A673 (cell line): Measurements from ENCODE around the gene C16orf82.
"Not testable (repeated sequence)": the region's sequence is repeated elsewhere in the genome, so short reads cannot be mapped to it uniquely, and the experiment has no call there.

Experiments
- CTCF ChIP-seq: fragments of 300-800, 200-600 bp; sonication (generic); conservative IDR thresholded peaks from 2 replicates; pipeline ENCODE4 v1.5.1; 2017; ENCODE audit warnings: low read depth, mild to moderate bottlenecking, antibody characterized with exemption, low read length, moderate library complexity, mixed read lengths
- EZH2 ChIP-seq: fragments of 200-600 bp; sonication (generic); IDR thresholded peaks from 2 replicates; pipeline ENCODE4 v1.6.1; 2017; ENCODE audit warnings: borderline replicate concordance, low read depth, mild to moderate bottlenecking, mixed read lengths, antibody characterized with exemption, low read length; ENCODE audit not compliant: poor library complexity, severe bottlenecking

DNA sequence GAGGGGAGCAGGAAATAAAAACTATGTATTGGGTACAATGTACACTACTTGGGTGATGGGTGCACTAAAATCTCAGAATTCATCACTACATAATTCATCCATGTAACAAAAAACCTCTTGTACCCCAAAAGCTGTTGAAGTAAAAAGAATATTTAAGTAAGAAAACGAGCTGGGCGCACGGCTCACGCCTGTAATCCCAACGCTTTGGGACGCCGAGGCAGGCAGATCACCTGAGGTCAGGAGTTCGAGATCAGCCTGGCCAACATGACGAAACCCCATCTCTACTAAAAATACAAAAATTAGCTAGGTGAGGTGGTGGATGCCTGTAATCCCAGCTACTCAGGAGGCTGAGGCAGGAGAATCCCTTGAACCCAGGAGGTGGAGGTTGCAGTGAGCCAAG lies 19.3 kb downstream of the C16orf82 start:
- TF ChIP-seq CTCF, EZH2: not testable (repeated sequence)
